GM19351 (cell line): ENCODE results near the gene IL17D.

Experiments used
- ATAC-seq: cut with Tn5 transposase; IDR thresholded peaks from one replicate; pipeline ENCODE4 v1.9.1; 2021; ENCODE audit warnings: mild to moderate bottlenecking, moderate library complexity; ENCODE audit not compliant: unreplicated experiment

IL17D gene

GRCh38 chr13:20689291-20689690 lies 14.2 kb upstream of the IL17D start:
- no peak for ATAC-seq

GRCh38 chr13:20691616-20692015 lies 11.9 kb upstream of the IL17D start:
- no peak for ATAC-seq

- no peak for ATAC-seq
Measured at GRCh38 chr13:20696073-20696472, 7.4 kb upstream of the IL17D start.

GRCh38 chr13:20699715-20700114 lies 3.8 kb upstream of the IL17D start:
- ATAC-seq, result no peak

- no peak for ATAC-seq
Measured at GRCh38 chr13:20700288-20700687, 3.2 kb upstream of the IL17D start.

GRCh38 chr13:20701461-20701860 lies 2.0 kb upstream of the IL17D start:
- no peak for ATAC-seq

GRCh38 chr13:20702530-20702914 lies 977 bp upstream of the IL17D start:
- no peak for ATAC-seq

- peak; percentile 92 for ATAC-seq
Measured at GRCh38 chr13:20703780-20704458, 420 bp downstream of the IL17D start.

- no peak for ATAC-seq
Measured at GRCh38 chr13:20704459-20705069, 1.1 kb downstream of the IL17D start.

- no peak for ATAC-seq
Measured at GRCh38 chr13:20706661-20707060, 3.2 kb downstream of the IL17D start.

GRCh38 chr13:20708216-20708615 lies 4.7 kb downstream of the IL17D start:
- ATAC-seq, result no peak

GRCh38 chr13:20709369-20709768 lies 5.9 kb downstream of the IL17D start:
- ATAC-seq, result no peak

- no peak for ATAC-seq
Measured at GRCh38 chr13:20709782-20710181, 6.3 kb downstream of the IL17D start.

GRCh38 chr13:20711301-20712044 lies 8.0 kb downstream of the IL17D start:
- ATAC-seq, result no peak

- ATAC-seq, result no peak
Measured at GRCh38 chr13:20713014-20713376, 9.5 kb downstream of the IL17D start.

- ATAC-seq, result no peak
Measured at GRCh38 chr13:20713751-20714150, 10.3 kb downstream of the IL17D start.

GRCh38 chr13:20714161-20714560 lies 10.7 kb downstream of the IL17D start:
- no peak for ATAC-seq

- ATAC-seq, result no peak
Measured at GRCh38 chr13:20714563-20715329, 11.2 kb downstream of the IL17D start.

- ATAC-seq, result no peak
Measured at GRCh38 chr13:20715330-20715712, 11.8 kb downstream of the IL17D start.

GRCh38 chr13:20716951-20717350 lies 13.5 kb downstream of the IL17D start:
- no peak for ATAC-seq
